ENCODE results near the gene MT2A. TPM values are rescaled to one million over a fixed set of nuclear protein-coding genes. Genes with fewer than 3 reads are reported as not detected.

The MT2A gene
- total RNA-seq, 1 experiment from 2014 or later, result 122 TPM

Other genes with a start within 250 kb of the MT2A start
- 79.7 and 87.8 TPM in 2 replicates for gene AMFR, start 183.0 kb upstream of the MT2A start, total RNA-seq (2014; rRNA removed; shearing (Covaris generic))
- 93.0 and 147 TPM in 2 replicates for gene NUDT21, start 157.3 kb upstream of the MT2A start, total RNA-seq (2014; rRNA removed; shearing (Covaris generic))
- 77.7 and 95.5 TPM in 2 replicates for gene OGFOD1, start 157.0 kb upstream of the MT2A start, total RNA-seq (2014; rRNA removed; shearing (Covaris generic))
- gene BBS2, start 88.6 kb upstream of the MT2A start, total RNA-seq (2014; rRNA removed; shearing (Covaris generic)), result 46.6 and 52.3 TPM in 2 replicates
- not detected in 2 replicates for gene MT4, start 43.5 kb upstream of the MT2A start, total RNA-seq (2014; rRNA removed; shearing (Covaris generic))
- not detected in 2 replicates for gene MT3, start 19.1 kb upstream of the MT2A start, total RNA-seq (2014; rRNA removed; shearing (Covaris generic))
- not detected in 2 replicates for gene MT1E, start 17.2 kb downstream of the MT2A start, total RNA-seq (2014; rRNA removed; shearing (Covaris generic))
- gene MT1M, start 24.1 kb downstream of the MT2A start, total RNA-seq (2014; rRNA removed; shearing (Covaris generic)), result not detected in 2 replicates
- gene MT1A, start 30.1 kb downstream of the MT2A start, total RNA-seq (2014; rRNA removed; shearing (Covaris generic)), result not detected in 2 replicates
- gene MT1B, start 43.3 kb downstream of the MT2A start, total RNA-seq (2014; rRNA removed; shearing (Covaris generic)), result not detected in 2 replicates
- 0.14 TPM in 1 of 2 replicates, not detected in the other for gene MT1F, start 49.4 kb downstream of the MT2A start, total RNA-seq (2014; rRNA removed; shearing (Covaris generic))
- gene MT1G, start 59.5 kb downstream of the MT2A start, total RNA-seq (2014; rRNA removed; shearing (Covaris generic)), result not detected in 2 replicates
- not detected in 2 replicates for gene MT1H, start 61.2 kb downstream of the MT2A start, total RNA-seq (2014; rRNA removed; shearing (Covaris generic))
- gene MT1X, start 73.9 kb downstream of the MT2A start, total RNA-seq (2014; rRNA removed; shearing (Covaris generic)), result 78.7 and 86.8 TPM in 2 replicates
- 89.0 and 100 TPM in 2 replicates for gene NUP93, start 121.5 kb downstream of the MT2A start, total RNA-seq (2014; rRNA removed; shearing (Covaris generic))

Data from H4 (cell line).